ENCODE data around the gene RBMS2.
"Not testable (repeated sequence)": the region's sequence is repeated elsewhere in the genome, so short reads cannot be mapped to it uniquely, and the experiment has no call there.

RBMS2 gene

DNA sequence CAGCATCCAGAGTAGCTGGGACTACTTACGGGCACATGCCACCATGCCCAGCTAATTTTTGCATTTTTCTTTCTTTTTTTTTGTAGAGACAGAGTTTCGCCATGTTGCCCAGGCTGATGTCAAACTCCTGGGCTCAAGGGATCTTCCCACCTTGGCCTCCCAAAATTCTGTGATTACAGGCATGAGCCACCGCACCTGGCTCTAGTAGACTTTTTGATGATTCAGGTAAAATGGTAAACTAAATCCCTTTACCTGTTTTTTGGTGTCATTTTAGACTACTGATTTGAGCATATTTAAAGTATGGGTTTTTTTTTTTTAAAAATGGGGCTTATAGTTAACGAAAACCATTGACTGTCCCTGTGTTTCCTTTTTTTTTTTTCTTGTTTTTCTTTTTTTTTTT is 20.5 kb downstream of the RBMS2 start:
- H3K36me3 ChIP-seq (ENCODE audit: control insufficient read depth, insufficient read depth, low read length), result no peaks in the 10 kb centered on the region
- no peaks in the 10 kb centered on the region for H3K27me3 ChIP-seq (ENCODE audit: control insufficient read depth, insufficient read depth, low read length)
- no peak overlapping the region for H3K27ac ChIP-seq (ENCODE audit: low read depth, low read length)

GRCh38 chr12:56545023-56545604 is 23.5 kb downstream of the RBMS2 start:
- Histone ChIP-seq H3K27ac (ENCODE audit: low read depth, low read length) (no peak overlapping the region), H3K9ac (ENCODE audit: low read length) (no peak overlapping the region), H3K27me3 (ENCODE audit: control insufficient read depth, insufficient read depth, low read length) (no peaks in the 10 kb centered on the region), H3K4me3 (ENCODE audit: low read depth, low read length) (no peak overlapping the region), H3K9me3 (ENCODE audit: control insufficient read depth, insufficient read depth, low read depth, low read length) (no peaks in the 10 kb centered on the region), H3K4me1 (ENCODE audit: control insufficient read depth, insufficient read depth, low read length) (no peaks in the 10 kb centered on the region), H3K36me3 (ENCODE audit: control insufficient read depth, insufficient read depth, low read length) (no peaks in the 10 kb centered on the region)

More for the DNA sequence above, 20.5 kb downstream of the RBMS2 start:
- H3K9me3 ChIP-seq (ENCODE audit: control insufficient read depth, insufficient read depth, low read depth, low read length), result no peaks in the 10 kb centered on the region
- H3K4me3 ChIP-seq (ENCODE audit: low read depth, low read length), result no peak overlapping the region
- H3K9ac ChIP-seq (ENCODE audit: low read length), result no peak overlapping the region
- no peaks in the 10 kb centered on the region for H3K4me1 ChIP-seq (ENCODE audit: control insufficient read depth, insufficient read depth, low read length)

- no peak overlapping the region for H3K4me3 ChIP-seq (ENCODE audit: low read depth, low read length)
Observed at GRCh38 chr12:56546680-56547079, 25.1 kb downstream of the RBMS2 start.

DNA sequence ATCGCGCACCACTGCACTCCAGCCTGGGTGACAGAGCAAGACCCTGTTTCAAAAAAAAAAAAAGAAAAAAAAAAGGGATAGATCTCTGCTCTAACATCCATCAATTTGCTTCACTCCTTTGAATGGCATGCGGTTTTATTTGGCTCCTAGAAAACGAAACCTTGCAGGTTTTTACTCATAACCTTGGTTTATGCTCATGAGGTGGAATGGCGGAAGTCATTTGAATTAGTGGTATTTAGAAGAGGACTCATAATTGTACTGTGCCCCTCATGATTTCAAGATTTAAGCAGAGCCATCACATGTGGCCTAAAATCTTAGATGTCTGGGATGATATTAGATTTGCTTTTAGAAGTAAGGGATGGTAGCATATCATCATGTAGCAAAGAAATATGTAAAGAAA is 29.4 kb downstream of the RBMS2 start:
- no peaks in the 10 kb centered on the region for H3K9me3 ChIP-seq (ENCODE audit: control insufficient read depth, insufficient read depth, low read depth, low read length)
- H3K4me1 ChIP-seq (ENCODE audit: control insufficient read depth, insufficient read depth, low read length), result no peaks in the 10 kb centered on the region
- H3K27me3 ChIP-seq (ENCODE audit: control insufficient read depth, insufficient read depth, low read length), result no peaks in the 10 kb centered on the region
- H3K27ac ChIP-seq (ENCODE audit: low read depth, low read length), result no peak overlapping the region
- no peaks in the 10 kb centered on the region for H3K36me3 ChIP-seq (ENCODE audit: control insufficient read depth, insufficient read depth, low read length)
- no peak overlapping the region for H3K9ac ChIP-seq (ENCODE audit: low read length)
- no peak overlapping the region for H3K4me3 ChIP-seq (ENCODE audit: low read depth, low read length)

More at GRCh38 chr12:56546680-56547079, 25.1 kb downstream of the RBMS2 start:
- Histone ChIP-seq H3K27me3 (ENCODE audit: control insufficient read depth, insufficient read depth, low read length) (no peaks in the 10 kb centered on the region), H3K27ac (ENCODE audit: low read depth, low read length) (no peak overlapping the region), H3K9me3 (ENCODE audit: control insufficient read depth, insufficient read depth, low read depth, low read length) (no peaks in the 10 kb centered on the region), H3K9ac (ENCODE audit: low read length) (no peak overlapping the region), H3K36me3 (ENCODE audit: control insufficient read depth, insufficient read depth, low read length) (no peaks in the 10 kb centered on the region), H3K4me1 (ENCODE audit: control insufficient read depth, insufficient read depth, low read length) (no peaks in the 10 kb centered on the region)

DNA sequence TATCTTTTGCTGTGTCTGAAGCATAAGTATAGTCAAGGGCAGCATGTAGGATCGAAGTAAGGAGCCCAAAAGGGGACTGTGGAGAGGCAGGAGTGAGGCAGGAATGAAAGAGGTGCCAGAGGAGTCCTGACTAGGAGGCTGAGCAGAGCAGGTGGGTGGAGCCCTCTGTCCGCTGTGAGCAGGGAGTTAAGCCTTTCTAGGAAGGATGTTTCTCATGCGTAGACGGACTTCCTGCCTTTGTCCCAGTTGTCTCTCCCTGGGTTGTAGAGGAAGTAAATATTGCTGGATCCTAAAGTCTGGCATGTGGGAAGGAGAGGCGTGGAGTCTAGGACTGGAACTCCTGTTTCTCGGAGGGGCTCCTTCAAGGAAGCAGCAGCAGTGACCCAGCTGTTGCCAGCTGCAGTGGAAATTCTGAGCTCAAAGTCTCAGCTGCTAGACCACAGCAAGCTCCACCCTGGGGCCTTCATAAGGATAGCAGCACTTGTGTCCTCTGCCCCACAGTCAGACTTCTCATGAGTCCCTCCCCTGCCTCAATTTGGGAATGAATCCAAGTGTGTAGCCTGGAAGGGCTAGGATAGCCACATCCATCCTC is 44.0 kb downstream of the RBMS2 start:
- Histone ChIP-seq H3K36me3 (ENCODE audit: control insufficient read depth, insufficient read depth, low read length) (peaks cover 27% of the 10 kb centered on the region), H3K9ac (ENCODE audit: low read length) (no peak overlapping the region), H3K9me3 (ENCODE audit: control insufficient read depth, insufficient read depth, low read depth, low read length) (no peaks in the 10 kb centered on the region), H3K4me1 (ENCODE audit: control insufficient read depth, insufficient read depth, low read length) (peaks cover 7% of the 10 kb centered on the region; the same call in 1 of the 2 replicates), H3K27ac (ENCODE audit: low read depth, low read length) (no peak overlapping the region), H3K27me3 (ENCODE audit: control insufficient read depth, insufficient read depth, low read length) (no peaks in the 10 kb centered on the region), H3K4me3 (ENCODE audit: low read depth, low read length) (no peak overlapping the region)

- H3K9me3 ChIP-seq (ENCODE audit: control insufficient read depth, insufficient read depth, low read depth, low read length), result no peaks in the 10 kb centered on the region
- H3K36me3 ChIP-seq (ENCODE audit: control insufficient read depth, insufficient read depth, low read length), result peaks cover 32% of the 10 kb centered on the region
- no peak overlapping the region for H3K4me3 ChIP-seq (ENCODE audit: low read depth, low read length)
- H3K27me3 ChIP-seq (ENCODE audit: control insufficient read depth, insufficient read depth, low read length), result no peaks in the 10 kb centered on the region
- no peak overlapping the region for H3K27ac ChIP-seq (ENCODE audit: low read depth, low read length)
- H3K9ac ChIP-seq (ENCODE audit: low read length), result no peak overlapping the region
- peaks cover 7% of the 10 kb centered on the region; the same call in 1 of the 2 replicates for H3K4me1 ChIP-seq (ENCODE audit: control insufficient read depth, insufficient read depth, low read length)
Observed at GRCh38 chr12:56568146-56568545, 46.5 kb downstream of the RBMS2 start.

GRCh38 chr12:56571121-56571520 is 49.5 kb downstream of the RBMS2 start:
- Histone ChIP-seq H3K36me3 (ENCODE audit: control insufficient read depth, insufficient read depth, low read length) (peaks cover 33% of the 10 kb centered on the region), H3K4me3 (ENCODE audit: low read depth, low read length) (no peak overlapping the region), H3K27ac (ENCODE audit: low read depth, low read length) (no peak overlapping the region; the same call in 1 of the 2 replicates), H3K27me3 (ENCODE audit: control insufficient read depth, insufficient read depth, low read length) (no peaks in the 10 kb centered on the region), H3K9ac (ENCODE audit: low read length) (no peak overlapping the region), H3K4me1 (ENCODE audit: control insufficient read depth, insufficient read depth, low read length) (no peaks in the 10 kb centered on the region), H3K9me3 (ENCODE audit: control insufficient read depth, insufficient read depth, low read depth, low read length) (no peaks in the 10 kb centered on the region)

- Histone ChIP-seq H3K27ac (ENCODE audit: low read depth, low read length) (no peak overlapping the region), H3K36me3 (ENCODE audit: control insufficient read depth, insufficient read depth, low read length) (peaks cover 33% of the 10 kb centered on the region)
Observed at GRCh38 chr12:56572288-56572687, 50.7 kb downstream of the RBMS2 start.

GRCh38 chr12:56574210-56574609 is 52.6 kb downstream of the RBMS2 start:
- H3K4me3 ChIP-seq (ENCODE audit: low read depth, low read length), result no peak overlapping the region
- H3K9ac ChIP-seq (ENCODE audit: low read length), result no peak overlapping the region
- H3K27me3 ChIP-seq (ENCODE audit: control insufficient read depth, insufficient read depth, low read length), result no peaks in the 10 kb centered on the region
- no peaks in the 10 kb centered on the region for H3K9me3 ChIP-seq (ENCODE audit: control insufficient read depth, insufficient read depth, low read depth, low read length)
- peaks cover 32% of the 10 kb centered on the region for H3K36me3 ChIP-seq (ENCODE audit: control insufficient read depth, insufficient read depth, low read length)
- no peak overlapping the region for H3K27ac ChIP-seq (ENCODE audit: low read depth, low read length)
- no peaks in the 10 kb centered on the region for H3K4me1 ChIP-seq (ENCODE audit: control insufficient read depth, insufficient read depth, low read length)

More at GRCh38 chr12:56572288-56572687, 50.7 kb downstream of the RBMS2 start:
- Histone ChIP-seq H3K4me1 (ENCODE audit: control insufficient read depth, insufficient read depth, low read length) (no peaks in the 10 kb centered on the region), H3K4me3 (ENCODE audit: low read depth, low read length) (no peak overlapping the region), H3K9me3 (ENCODE audit: control insufficient read depth, insufficient read depth, low read depth, low read length) (no peaks in the 10 kb centered on the region), H3K9ac (ENCODE audit: low read length) (no peak overlapping the region), H3K27me3 (ENCODE audit: control insufficient read depth, insufficient read depth, low read length) (no peaks in the 10 kb centered on the region)

GRCh38 chr12:56577248-56577647 is 55.6 kb downstream of the RBMS2 start:
- not testable (repeated sequence) for H3K27ac ChIP-seq (ENCODE audit: low read depth, low read length); H3K27me3 ChIP-seq (ENCODE audit: control insufficient read depth, insufficient read depth, low read length); H3K4me3 ChIP-seq (ENCODE audit: low read depth, low read length); H3K9me3 ChIP-seq (ENCODE audit: control insufficient read depth, insufficient read depth, low read depth, low read length); H3K4me1 ChIP-seq (ENCODE audit: control insufficient read depth, insufficient read depth, low read length); H3K9ac ChIP-seq (ENCODE audit: low read length)
- peaks cover 20% of the 10 kb centered on the region for H3K36me3 ChIP-seq (ENCODE audit: control insufficient read depth, insufficient read depth, low read length)

- Histone ChIP-seq H3K4me1 (ENCODE audit: control insufficient read depth, insufficient read depth, low read length) (peaks cover 10% of the 10 kb centered on the region; the same call in 1 of the 2 replicates), H3K9me3 (ENCODE audit: control insufficient read depth, insufficient read depth, low read depth, low read length) (no peaks in the 10 kb centered on the region), H3K27ac (ENCODE audit: low read depth, low read length) (no peak overlapping the region), H3K27me3 (ENCODE audit: control insufficient read depth, insufficient read depth, low read length) (no peaks in the 10 kb centered on the region), H3K9ac (ENCODE audit: low read length) (no peak overlapping the region), H3K4me3 (ENCODE audit: low read depth, low read length) (no peak overlapping the region), H3K36me3 (ENCODE audit: control insufficient read depth, insufficient read depth, low read length) (peaks cover 13% of the 10 kb centered on the region)
Observed at GRCh38 chr12:56578983-56579546, 57.4 kb downstream of the RBMS2 start.

All from HUES6 (cell line).